Stimulated activated naive B cell treated with anti-CD40 and anti-IgM and Interleukin-4, amounts not matched to agents 10 μg/mL and 1 μg/mL and 100 μg/mL, for 72 hours (primary cell): ENCODE data around the gene CYLD.

ENCODE experiments used
- ATAC-seq, 2 donors: fragments of 150-1000 bp; cut with Tn5 transposase; replicated peaks; 2 replicates each; pipeline ENCODE4 v1.10.0; 2021; ENCODE audit warnings: moderate library complexity in 1 of 2
- DNase-seq: peaks from one replicate; pipeline ENCODE4 v3.0.0; 2021
- H3K27ac Mint-ChIP-seq: one replicate; pipeline ENCODE4 v1.8.0; 2022; ENCODE audit warnings: mild to moderate bottlenecking, mixed read lengths
- H3K27me3 Mint-ChIP-seq, 2 donors: one replicate each; pipeline ENCODE4 v1.8.0; 2022; ENCODE audit warnings: mixed read lengths in 2 of 2
- H3K36me3 Mint-ChIP-seq, 2 donors: one replicate each; pipeline ENCODE4 v1.8.0; 2022; ENCODE audit warnings: mixed read lengths in 2 of 2, mild to moderate bottlenecking in 1 of 2
- H3K4me1 Mint-ChIP-seq, 2 donors: one replicate each; pipeline ENCODE4 v1.8.0; 2022; ENCODE audit warnings: mixed read lengths in 2 of 2, mild to moderate bottlenecking in 1 of 2
- H3K4me3 Mint-ChIP-seq, 2 donors: one replicate each; pipeline ENCODE4 v1.8.0; 2022; ENCODE audit warnings: mild to moderate bottlenecking in 2 of 2, mixed read lengths in 2 of 2, moderate library complexity in 1 of 2
- H3K9me3 Mint-ChIP-seq, 2 donors: one replicate each; pipeline ENCODE4 v1.8.0; 2022; ENCODE audit warnings: mixed read lengths in 2 of 2, mild to moderate bottlenecking in 1 of 2

The CYLD gene

DNA sequence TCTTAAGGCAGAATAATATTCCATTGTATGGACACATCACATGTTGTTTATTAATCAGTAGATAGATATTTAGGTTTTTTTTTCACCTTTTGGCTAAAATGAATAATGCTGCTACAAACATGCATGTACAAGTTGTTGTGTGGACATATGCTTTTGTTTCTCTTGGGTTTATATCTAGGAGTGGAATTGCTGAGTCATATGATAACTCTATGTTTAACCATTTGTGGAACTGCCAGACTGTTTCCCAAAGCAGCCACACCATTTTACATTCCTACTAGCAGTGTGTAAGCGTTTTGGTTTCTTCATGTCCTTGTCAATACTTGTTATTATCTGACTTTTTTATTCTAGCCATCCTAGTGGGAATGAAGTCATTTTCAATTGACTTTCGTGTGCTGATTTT lies 21.3 kb downstream of the CYLD start:
- H3K9me3 Mint-ChIP-seq = peaks cover 10 to 12% of the 10 kb centered on the region in 2 donors
- peaks cover 42 to 75% of the 10 kb centered on the region in 2 donors for H3K36me3 Mint-ChIP-seq
- no peak for ATAC-seq
- no peak for DNase-seq
- no peak overlapping the region for H3K4me3 Mint-ChIP-seq
- no peak overlapping the region for H3K27ac Mint-ChIP-seq
- H3K4me1 Mint-ChIP-seq = peaks cover 22 to 55% of the 10 kb centered on the region in 2 donors
- H3K27me3 Mint-ChIP-seq = no peaks in the 10 kb centered on the region

GRCh38 chr16:50765260-50765659 lies 23.4 kb downstream of the CYLD start:
- DNase-seq (no peak), ATAC-seq (no peak)
- H3K27ac Mint-ChIP-seq = no peak overlapping the region
- peaks cover 50 to 82% of the 10 kb centered on the region in 2 donors for H3K36me3 Mint-ChIP-seq
- H3K4me3 Mint-ChIP-seq = no peak overlapping the region
- no peaks in the 10 kb centered on the region for H3K27me3 Mint-ChIP-seq
- peaks cover 21 to 52% of the 10 kb centered on the region in 2 donors for H3K4me1 Mint-ChIP-seq
- H3K9me3 Mint-ChIP-seq = peaks cover 12 to 21% of the 10 kb centered on the region in 2 donors

DNA sequence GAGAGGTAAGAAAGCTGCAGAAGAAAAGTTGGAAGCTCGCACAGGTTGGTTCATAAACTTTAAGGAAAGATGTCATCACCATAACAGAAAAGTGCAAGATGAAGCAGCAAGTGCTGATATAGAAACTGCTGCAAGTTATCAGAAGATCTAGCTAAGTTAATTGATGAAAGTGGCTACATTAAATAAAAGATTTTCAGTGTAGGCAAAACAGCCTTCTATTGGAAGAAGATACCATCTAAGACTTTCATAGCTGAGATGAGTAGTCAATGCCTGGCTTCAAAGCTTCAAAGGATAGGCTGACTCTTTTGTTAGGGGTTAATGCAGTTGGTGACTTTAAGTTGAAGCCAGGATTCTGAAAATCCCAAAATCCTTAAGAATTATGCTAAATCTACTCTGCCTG lies 24.0 kb downstream of the CYLD start:
- Mint-ChIP-seq H3K36me3 (peaks cover 53 to 83% of the 10 kb centered on the region in 2 donors), H3K27ac (no peak overlapping the region), H3K27me3 (no peaks in the 10 kb centered on the region), H3K4me3 (no peak overlapping the region), H3K4me1 (peaks cover 19 to 47% of the 10 kb centered on the region in 2 donors), H3K9me3 (peaks cover 12 to 21% of the 10 kb centered on the region in 2 donors)
- DNase-seq = no peak
- ATAC-seq = no peak

- H3K9me3 Mint-ChIP-seq = peaks cover 12 to 21% of the 10 kb centered on the region in 2 donors
- H3K4me3 Mint-ChIP-seq = no peak overlapping the region
- DNase-seq (no peak), ATAC-seq (no peak)
- H3K27me3 Mint-ChIP-seq = no peaks in the 10 kb centered on the region
- peaks cover 54 to 84% of the 10 kb centered on the region in 2 donors for H3K36me3 Mint-ChIP-seq
- no peak overlapping the region for H3K27ac Mint-ChIP-seq
- H3K4me1 Mint-ChIP-seq = peaks cover 19 to 40% of the 10 kb centered on the region in 2 donors
These were observed 25.3 kb downstream of the CYLD start for GRCh38 chr16:50767197-50767596.

DNA sequence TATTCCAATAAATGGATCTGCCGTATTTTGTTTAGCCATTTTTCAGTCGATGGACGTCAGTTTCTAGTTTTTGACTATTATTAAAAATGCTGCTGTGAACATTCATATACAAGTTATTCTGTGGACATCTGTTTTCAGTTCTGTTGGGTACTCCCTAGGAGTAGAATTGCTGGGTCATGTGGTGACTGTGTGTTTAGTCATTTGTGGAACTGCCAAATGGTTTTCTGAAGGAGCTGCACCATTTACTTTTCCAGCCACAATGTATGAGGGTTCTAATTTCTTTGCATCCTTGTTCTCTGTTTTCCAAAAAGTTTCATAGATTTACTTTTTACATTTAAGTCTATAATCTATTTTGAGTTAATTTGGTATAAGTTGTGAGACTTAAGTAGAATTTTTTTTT lies 29.5 kb downstream of the CYLD start:
- DNase-seq = no peak
- H3K9me3 Mint-ChIP-seq = peaks cover 6 to 15% of the 10 kb centered on the region in 2 donors
- H3K4me3 Mint-ChIP-seq = no peak overlapping the region
- H3K4me1 Mint-ChIP-seq = peaks cover 17 to 30% of the 10 kb centered on the region in 2 donors
- H3K27ac Mint-ChIP-seq = no peak overlapping the region
- no peak for ATAC-seq
- H3K27me3 Mint-ChIP-seq = no peaks in the 10 kb centered on the region
- peaks cover 41 to 63% of the 10 kb centered on the region in 2 donors for H3K36me3 Mint-ChIP-seq

- H3K36me3 Mint-ChIP-seq = peaks cover 34 to 52% of the 10 kb centered on the region in 2 donors
- no peak overlapping the region for H3K27ac Mint-ChIP-seq
- H3K4me1 Mint-ChIP-seq = peaks cover 11 to 16% of the 10 kb centered on the region in 2 donors
- no peaks in the 10 kb centered on the region for H3K27me3 Mint-ChIP-seq
- DNase-seq (no peak), ATAC-seq (no peak)
- peaks cover 0 to 4% of the 10 kb centered on the region in 2 donors for H3K9me3 Mint-ChIP-seq
- H3K4me3 Mint-ChIP-seq = no peak overlapping the region
These were observed 32.5 kb downstream of the CYLD start for GRCh38 chr16:50774405-50774804.

GRCh38 chr16:50774960-50775359 lies 33.1 kb downstream of the CYLD start:
- no peak overlapping the region for H3K4me3 Mint-ChIP-seq
- no peaks in the 10 kb centered on the region for H3K27me3 Mint-ChIP-seq
- H3K4me1 Mint-ChIP-seq = peaks cover 8 to 16% of the 10 kb centered on the region in 2 donors
- H3K9me3 Mint-ChIP-seq = no peaks in the 10 kb centered on the region
- no peak overlapping the region for H3K27ac Mint-ChIP-seq
- ATAC-seq (no peak), DNase-seq (no peak)
- H3K36me3 Mint-ChIP-seq = peaks cover 36 to 52% of the 10 kb centered on the region in 2 donors

DNA sequence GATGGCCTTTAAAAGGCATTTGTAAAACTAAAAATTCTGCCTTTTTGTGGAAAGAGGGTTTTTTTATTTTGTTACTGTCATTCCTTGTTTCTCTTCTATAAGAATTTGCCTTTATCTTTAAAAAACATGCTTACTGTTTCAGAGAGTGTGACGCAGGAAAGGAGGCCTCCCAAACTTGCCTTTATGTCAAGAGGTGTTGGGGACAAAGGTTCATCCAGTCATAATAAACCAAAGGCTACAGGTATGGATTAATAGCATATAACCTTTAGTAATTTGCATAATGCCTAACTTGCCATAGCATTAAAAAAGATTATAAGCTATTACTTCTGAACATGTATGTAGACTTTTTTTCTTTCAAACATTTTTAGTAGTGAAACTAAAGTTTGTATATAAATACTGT lies 34.2 kb downstream of the CYLD start:
- no peaks in the 10 kb centered on the region for H3K9me3 Mint-ChIP-seq
- H3K4me3 Mint-ChIP-seq = no peak overlapping the region
- no peak overlapping the region for H3K27ac Mint-ChIP-seq
- peaks cover 8 to 16% of the 10 kb centered on the region in 2 donors for H3K4me1 Mint-ChIP-seq
- no peak for DNase-seq
- H3K27me3 Mint-ChIP-seq = no peaks in the 10 kb centered on the region
- ATAC-seq = no peak
- peaks cover 33 to 50% of the 10 kb centered on the region in 2 donors for H3K36me3 Mint-ChIP-seq

DNA sequence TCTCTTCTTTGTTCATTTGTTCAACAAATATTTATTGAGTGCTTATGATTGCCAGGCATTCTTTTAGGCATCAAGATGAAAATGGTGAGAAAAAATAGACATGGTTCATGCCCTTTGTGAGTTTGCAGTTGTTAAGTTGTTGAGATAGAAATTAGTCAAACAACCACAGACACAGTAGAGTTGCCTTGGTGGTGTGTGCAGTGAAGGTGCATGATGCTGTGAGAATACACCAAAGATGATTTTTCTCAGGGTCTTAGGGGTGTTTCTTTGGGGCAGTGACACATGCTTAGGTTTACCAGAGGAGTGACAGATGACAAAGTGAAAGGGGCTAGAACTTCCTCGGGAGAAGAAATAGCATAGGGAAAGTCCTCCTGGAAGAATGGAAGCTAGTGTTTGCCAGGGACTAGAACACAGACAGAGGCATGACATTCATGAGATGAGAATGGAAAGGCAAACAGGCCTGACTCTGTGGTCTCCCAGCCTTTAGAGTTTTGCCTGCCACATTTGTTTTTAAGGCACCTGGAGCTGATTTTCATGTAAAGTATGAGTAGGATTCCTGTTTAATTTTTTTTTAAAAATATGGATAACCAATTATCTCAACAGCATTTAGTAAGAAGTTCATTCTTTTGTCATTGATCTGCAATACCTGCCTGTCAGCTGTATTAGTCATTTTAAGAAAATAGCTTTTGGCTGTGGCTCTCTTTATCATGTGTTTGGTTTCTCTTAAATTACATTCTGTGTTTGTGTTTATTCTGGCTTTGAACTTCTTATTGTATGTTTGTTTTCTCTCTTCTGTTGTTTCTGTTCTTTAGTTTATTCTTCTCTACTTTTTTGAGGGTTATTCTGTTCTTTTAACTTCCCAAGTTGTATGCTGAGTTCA lies 36.6 kb downstream of the CYLD start:
- no peaks in the 10 kb centered on the region for H3K27me3 Mint-ChIP-seq
- H3K27ac Mint-ChIP-seq = no peak overlapping the region
- ATAC-seq (no peak), DNase-seq (no peak)
- no peak overlapping the region for H3K4me3 Mint-ChIP-seq
- no peaks in the 10 kb centered on the region for H3K9me3 Mint-ChIP-seq
- H3K4me1 Mint-ChIP-seq = peaks cover 4 to 11% of the 10 kb centered on the region in 2 donors
- H3K36me3 Mint-ChIP-seq = peaks cover 35 to 48% of the 10 kb centered on the region in 2 donors

GRCh38 chr16:50781043-50781442 lies 39.2 kb downstream of the CYLD start:
- no peak for ATAC-seq
- DNase-seq = no peak
- Mint-ChIP-seq H3K27me3 (no peaks in the 10 kb centered on the region), H3K4me1 (no peaks in the 10 kb centered on the region), H3K9me3 (no peaks in the 10 kb centered on the region), H3K27ac (no peak overlapping the region), H3K4me3 (no peak overlapping the region), H3K36me3 (peaks cover 35 to 53% of the 10 kb centered on the region in 2 donors)

DNA sequence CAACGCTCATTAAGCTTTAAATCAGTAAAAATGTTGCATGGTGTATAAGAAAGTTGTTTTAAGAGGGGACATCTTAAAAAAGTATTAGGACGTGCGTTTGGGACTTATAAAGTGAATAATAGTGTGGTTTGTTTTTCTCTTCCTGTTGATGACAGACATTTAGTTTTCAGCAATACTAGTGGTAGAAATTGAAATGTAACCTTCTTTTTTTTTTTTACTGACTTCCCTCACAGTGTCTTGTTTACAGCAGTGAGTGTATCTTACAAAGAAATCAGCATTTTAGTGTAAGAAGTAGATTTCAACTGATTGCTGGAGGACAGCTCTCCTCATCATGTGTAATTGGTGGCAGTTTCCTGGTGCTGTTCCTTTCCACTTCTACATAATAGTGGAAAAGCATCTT lies 39.6 kb downstream of the CYLD start:
- no peak overlapping the region for H3K4me3 Mint-ChIP-seq
- peaks cover 39 to 57% of the 10 kb centered on the region in 2 donors for H3K36me3 Mint-ChIP-seq

DNA sequence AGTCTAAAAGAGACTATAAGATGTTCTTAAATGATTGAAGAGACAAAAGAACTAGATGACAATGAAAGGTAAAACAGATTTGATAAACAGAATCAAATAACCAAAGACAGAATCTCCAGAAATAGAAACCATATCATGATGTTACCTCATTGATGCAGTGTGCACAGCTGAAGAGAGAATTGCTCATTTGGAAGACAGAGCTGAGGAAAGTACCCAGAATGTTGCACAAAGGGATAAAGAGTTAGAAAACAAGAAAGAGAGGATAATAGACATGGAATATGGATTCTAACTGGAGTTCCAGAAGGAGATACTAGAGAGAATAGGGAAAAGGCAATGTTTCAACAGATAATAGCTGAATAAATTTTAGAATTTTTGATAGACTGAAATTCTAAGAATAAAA lies 47.9 kb downstream of the CYLD start:
- peaks cover 2 to 4% of the 10 kb centered on the region in 2 donors for H3K9me3 Mint-ChIP-seq
- no peak overlapping the region for H3K27ac Mint-ChIP-seq
- no peaks in the 10 kb centered on the region for H3K4me1 Mint-ChIP-seq
- H3K4me3 Mint-ChIP-seq = no peak overlapping the region
- no peak for ATAC-seq
- no peaks in the 10 kb centered on the region for H3K27me3 Mint-ChIP-seq
- DNase-seq = no peak
- peaks cover 39 to 51% of the 10 kb centered on the region in 2 donors for H3K36me3 Mint-ChIP-seq

More for the DNA sequence above, 39.6 kb downstream of the CYLD start:
- ATAC-seq (no peak), DNase-seq (no peak)
- H3K27me3 Mint-ChIP-seq = no peaks in the 10 kb centered on the region
- H3K4me1 Mint-ChIP-seq = no peaks in the 10 kb centered on the region
- H3K27ac Mint-ChIP-seq = peak overlapping the region; percentile 42
- H3K9me3 Mint-ChIP-seq = no peaks in the 10 kb centered on the region

- ATAC-seq (no peak), DNase-seq (no peak)
- no peaks in the 10 kb centered on the region for H3K27me3 Mint-ChIP-seq
- H3K4me3 Mint-ChIP-seq = no peak overlapping the region
- H3K36me3 Mint-ChIP-seq = peaks cover 37 to 48% of the 10 kb centered on the region in 2 donors
- H3K27ac Mint-ChIP-seq = no peak overlapping the region
- H3K4me1 Mint-ChIP-seq = peaks cover 0 to 6% of the 10 kb centered on the region in 2 donors
- H3K9me3 Mint-ChIP-seq = peaks cover 2 to 4% of the 10 kb centered on the region in 2 donors
These were observed 49.6 kb downstream of the CYLD start for GRCh38 chr16:50791522-50791921.

DNA sequence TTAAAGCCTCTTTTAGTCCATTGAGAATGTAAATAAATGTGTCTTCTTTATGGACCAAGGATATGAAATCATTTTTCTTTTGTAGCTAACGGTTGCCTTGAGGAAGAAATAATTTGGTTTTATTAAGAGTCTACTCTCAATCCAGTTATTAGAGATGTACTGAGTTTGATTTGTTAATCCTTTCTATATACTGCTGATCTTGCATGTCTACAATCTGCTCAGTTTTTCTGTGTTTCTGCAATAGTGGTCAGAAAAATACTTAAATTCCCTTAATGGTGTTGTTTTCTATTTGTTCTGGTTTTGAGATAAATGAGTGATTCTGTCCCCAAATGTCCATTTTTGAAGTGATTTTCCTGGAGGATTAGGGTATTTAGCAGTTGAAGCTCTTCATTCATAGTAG lies 54.9 kb downstream of the CYLD start:
- DNase-seq (no peak), ATAC-seq (no peak)
- H3K4me1 Mint-ChIP-seq = peaks cover 2 to 6% of the 10 kb centered on the region in 2 donors
- H3K36me3 Mint-ChIP-seq = peaks cover 37 to 55% of the 10 kb centered on the region in 2 donors
- H3K27me3 Mint-ChIP-seq = no peaks in the 10 kb centered on the region
- H3K9me3 Mint-ChIP-seq = peaks cover 2 to 4% of the 10 kb centered on the region in 2 donors
- peak overlapping the region; percentile 25 for H3K27ac Mint-ChIP-seq
- no peak overlapping the region for H3K4me3 Mint-ChIP-seq

DNA sequence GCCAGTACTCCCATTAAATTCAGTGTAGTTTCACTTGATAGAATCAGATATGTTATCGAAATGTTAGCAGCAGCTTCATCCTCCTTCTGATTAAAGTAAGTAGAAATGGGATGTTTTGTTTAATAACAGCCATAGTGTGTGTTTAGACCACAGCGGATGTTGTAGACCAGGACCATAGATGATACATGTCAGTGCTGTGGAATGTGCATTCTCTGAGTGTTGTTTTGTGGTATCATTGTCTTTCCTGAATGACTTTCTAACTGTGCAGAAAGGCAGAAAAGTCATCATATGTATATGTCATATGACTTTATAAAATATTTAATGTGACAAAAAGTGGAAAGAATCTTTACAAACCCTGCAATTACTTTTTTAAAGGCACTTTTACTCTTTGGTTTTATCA lies 55.6 kb downstream of the CYLD start:
- Mint-ChIP-seq H3K9me3 (peaks cover 2 to 4% of the 10 kb centered on the region in 2 donors), H3K27ac (no peak overlapping the region), H3K4me3 (no peak overlapping the region), H3K4me1 (peaks cover 2 to 6% of the 10 kb centered on the region in 2 donors), H3K27me3 (no peaks in the 10 kb centered on the region), H3K36me3 (peaks cover 37 to 55% of the 10 kb centered on the region in 2 donors)
- DNase-seq = no peak
- no peak for ATAC-seq
